NCI-H2081 treated with DMSO at 0.1 percent for 48 hours (cell line): ENCODE measurements around the gene PMPCA.

ENCODE experiments used
- DNase-seq: peaks from one replicate; lab custom pipeline; 2025; lab: John Stamatoyannopoulos, UW

The PMPCA gene

DNA sequence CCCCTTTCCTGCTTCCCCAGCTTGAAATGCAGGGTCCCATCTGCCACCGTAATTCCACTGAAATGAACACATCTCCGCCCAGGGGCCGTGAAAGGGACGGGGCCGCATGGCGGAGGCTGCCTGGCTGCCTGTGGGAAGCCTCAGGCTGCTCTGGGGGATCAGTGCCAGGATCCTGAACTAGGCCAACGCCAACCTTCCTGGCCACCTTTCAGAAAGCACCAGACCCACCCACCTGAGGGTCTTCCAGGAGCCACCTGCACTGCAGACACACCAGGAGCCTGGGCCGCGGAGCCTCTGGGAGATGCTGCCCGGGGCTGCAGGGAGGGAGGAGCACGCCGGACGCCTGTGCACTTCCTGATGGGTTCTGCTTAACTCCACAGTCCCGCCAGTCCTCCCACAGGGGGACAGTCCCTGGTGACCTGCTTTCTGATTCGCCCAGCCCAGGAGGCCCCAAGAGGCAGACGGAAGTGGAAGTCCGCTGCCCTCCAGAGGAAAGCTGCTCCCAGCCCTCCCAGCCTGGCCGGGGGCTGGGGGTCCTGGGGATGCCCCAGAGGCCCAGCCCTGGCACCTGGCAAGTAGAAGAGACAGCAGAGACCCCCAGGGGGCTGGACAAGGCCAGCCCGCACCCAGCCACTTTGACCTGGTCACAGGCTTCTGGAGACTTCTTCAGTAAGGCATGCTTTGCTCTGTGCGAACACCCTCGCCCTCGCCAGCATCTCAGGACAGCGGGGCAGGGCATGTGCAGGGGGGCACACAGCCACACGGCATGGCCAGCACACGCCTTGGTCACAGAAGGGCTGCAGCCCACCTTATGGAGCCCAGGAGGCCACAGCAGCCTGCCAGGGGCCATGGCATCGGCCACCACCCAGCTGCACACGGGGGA lies 36.9 kb upstream of the PMPCA start, which contains the start of gene CARD9:
TSS of gene CARD9 (minus strand) at position 370 of the 883 bp plus-strand sequence. CDS start 1,591 bp downstream, outside the sequence.
- no peak for DNase-seq

DNA sequence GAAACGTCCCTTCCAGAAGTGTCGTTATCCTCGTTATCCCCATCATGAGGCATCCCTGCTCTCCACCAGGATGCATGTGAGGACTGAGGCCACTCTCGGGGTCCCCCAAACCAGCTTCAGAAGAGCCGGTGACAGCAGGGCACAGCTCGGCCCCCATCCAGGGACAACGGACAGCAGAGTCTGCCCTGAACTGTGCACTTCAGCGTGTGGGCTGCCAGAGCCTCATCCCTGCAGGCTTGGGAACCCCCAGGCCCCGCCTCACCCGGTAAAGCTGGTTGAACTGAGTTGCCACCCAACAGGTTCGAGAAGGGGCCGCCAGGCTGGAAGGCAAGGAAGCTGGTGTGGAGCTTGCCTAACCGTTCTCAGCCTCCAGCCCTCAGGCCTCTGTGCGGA lies 36.3 kb upstream of the PMPCA start:
- no peak for DNase-seq

DNA sequence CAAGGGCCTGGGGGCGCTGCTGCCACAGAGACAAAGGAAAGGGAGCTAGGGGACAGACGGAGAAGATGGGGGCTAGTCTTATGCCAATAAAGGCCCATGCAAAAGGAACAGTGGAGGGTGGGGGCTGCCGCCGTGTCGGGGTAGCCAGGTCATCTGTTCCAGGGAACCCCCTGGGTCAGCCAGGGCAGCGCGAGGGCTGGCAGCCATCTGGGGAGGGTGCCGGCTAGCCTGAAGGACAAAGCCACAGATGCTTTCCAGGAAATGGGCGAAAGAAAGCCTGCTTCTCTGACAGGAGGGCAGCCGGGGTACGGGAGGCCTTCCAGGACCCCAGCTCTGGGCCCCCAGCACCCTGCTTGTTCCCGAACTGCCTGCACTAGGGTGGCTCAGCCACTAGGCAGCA lies 35.4 kb upstream of the PMPCA start:
- DNase-seq = no peak

DNA sequence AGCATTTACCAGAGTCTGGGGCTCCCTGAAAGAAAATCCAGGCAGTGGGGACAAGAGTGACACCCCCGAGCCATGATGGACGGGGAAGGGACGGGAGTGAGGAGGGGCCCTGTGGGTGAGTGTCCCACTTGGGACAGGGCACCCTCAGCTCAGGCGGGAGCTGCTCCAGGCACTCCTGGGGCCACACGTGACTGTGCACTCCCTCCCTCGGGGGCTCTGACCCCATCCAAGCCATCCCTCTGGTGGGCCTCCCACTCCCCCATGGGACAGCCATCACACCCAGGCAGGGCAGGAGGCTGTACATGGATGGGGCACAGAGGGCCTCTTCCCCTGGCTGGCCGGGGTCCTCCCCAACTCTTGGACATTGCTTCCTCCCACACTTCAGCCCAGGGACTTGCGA lies 34.0 kb upstream of the PMPCA start:
- no peak for DNase-seq

DNA sequence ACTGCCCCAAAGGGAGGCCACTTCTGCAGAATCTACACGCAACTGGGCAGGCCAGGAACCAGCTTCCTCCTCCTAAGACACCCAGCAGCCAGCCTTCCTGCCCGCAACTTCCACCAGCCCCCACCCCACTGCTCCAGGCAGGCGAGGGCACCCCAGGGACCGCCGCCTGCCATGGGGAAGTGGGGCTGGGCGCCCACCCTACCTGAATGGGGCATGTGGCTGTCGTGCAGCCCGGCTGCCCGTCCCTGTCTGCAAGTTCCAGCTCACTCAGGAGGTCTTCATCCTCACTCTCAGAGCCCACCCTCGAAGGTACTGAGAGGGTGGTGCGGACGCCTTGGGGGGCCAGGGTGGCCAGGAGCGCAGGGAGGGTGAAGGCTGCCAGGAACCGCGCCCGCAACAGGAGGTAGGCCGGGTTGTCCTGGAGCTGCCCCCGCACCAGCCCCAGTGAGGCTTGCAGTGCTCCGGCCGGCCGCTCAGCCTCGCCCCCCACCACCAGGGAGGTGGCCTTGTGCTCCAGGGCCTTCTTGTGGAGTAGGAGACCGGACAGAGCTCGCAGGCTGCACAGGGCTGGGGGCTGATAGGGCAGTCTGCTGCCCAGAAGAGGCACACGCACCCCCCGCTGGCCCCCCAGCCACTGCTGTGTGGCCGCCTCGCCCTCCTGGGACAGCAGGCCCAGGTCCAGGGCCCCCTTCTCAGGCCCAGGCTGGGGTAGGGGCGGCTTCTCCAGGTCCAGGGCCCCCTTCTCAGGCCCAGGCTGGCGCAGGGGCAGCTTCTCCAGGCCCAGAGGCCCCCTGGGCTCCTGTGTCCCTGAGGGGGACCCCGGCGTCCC lies 32.9 kb upstream of the PMPCA start:
- DNase-seq = no peak

DNA sequence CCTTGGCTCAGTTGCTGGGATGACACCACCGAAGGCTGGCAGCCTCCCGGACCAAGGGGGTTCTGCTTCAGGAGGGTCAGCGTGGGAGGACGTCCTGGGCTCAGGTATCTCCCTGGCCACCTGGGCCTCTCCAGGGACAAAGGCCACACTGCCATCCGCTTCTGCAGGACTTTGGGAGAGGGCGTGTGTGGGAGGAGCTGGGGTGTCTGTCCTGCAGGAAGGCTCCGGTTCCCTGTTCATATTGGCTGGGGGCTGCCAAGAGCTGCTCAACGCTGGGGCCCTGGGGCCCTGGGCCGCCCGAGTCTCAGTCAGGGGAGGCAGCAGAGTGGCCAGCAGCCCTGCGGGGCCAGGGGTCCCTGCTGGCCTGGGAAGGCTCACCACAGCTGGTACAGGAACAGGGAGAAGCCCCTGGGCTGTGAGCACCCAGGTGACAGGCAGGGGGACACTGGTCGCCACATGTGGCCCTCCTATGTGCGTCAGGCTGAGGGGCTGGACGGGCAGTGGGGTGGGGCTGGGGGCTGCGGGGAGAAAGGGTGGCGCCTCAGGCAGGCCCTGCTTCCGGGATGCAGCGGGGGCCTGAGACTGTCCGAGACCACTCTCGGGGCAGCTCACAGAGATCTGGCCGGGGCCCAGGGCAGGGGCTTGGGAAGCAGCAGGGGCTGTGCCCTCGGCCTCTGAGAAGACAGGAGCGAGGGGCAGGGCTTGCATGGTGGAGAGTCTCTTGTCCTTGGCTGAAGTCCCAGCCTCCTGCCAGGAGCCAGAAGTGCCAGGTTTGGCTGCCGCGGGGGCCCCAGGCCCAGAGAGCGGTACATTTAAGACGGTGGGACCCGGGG lies 32.1 kb upstream of the PMPCA start:
- no peak for DNase-seq

DNA sequence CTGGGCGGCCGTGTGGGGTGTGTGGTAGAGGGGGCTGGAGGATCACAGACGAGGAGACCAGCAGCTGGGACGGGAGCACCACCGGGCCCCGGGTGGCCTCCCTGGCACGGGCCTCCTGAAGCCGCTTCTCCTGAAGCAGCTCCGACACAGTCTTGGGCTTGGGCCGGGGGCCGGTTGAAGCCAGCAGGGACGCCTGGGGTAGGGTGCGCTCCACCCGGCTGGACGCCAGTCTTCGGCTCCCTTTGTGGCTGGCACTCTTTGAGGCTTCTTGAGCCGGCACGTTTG lies 31.5 kb upstream of the PMPCA start:
- DNase-seq = no peak

DNA sequence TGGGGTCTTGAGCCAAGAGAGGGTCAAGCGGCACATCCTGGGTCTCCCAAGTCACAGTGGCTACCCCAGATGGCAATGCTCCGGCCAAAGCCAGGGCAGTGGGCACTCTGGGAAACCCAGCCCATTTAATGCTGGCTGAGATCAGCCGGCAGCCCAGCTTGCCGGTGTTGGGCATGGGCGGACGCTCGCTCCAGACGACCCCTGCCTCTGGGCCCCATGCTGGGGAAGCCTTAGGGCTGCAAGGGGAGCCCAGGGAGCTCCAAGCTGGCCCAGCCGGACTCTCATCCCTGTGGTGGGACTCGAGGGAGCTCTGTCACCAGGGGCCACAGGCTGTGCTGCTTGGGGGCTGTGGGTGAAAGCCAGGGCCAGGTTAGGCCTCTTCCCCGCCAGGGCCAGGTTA lies 31.1 kb upstream of the PMPCA start:
- DNase-seq = no peak

DNA sequence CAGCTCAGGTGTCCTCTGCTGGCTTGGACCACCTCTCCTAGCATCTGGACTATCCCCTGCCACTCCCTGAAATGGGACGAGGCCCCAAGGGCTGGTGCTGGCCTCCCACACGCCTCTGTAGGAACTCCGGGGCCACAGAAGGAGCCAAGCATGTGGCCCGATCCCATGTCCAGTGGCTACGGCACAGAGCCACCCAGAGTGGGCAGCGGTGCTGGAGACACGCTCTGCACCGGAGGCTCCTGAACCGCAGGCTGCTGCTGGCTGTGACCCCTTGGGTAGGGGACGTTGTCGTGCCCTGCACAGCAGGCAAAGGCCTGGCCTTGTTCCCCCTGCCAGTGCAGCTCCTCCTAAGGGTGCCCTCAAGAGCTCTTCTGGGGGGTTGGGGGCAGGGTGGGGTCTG lies 30.6 kb upstream of the PMPCA start:
- DNase-seq = no peak

DNA sequence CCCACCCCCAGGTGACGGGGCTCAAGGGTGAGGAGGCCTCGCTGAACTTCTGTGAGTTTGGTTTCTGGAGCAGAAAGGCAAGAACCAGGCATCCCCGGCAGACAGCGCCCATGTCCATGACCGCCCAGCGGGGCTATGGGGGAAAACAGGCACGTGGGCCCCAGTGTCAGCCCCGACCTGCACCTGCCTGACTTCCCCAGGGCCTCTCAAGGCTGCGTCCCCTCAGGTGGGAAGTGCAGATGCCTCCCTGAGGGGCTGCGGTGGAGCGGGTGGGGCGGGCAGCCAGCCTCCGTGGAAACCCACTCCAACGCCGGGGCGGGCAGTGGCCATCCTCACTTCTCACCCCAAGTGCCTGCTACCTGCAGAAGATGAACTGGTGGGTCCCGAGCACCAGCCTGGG lies 30.1 kb upstream of the PMPCA start:
- no peak for DNase-seq

DNA sequence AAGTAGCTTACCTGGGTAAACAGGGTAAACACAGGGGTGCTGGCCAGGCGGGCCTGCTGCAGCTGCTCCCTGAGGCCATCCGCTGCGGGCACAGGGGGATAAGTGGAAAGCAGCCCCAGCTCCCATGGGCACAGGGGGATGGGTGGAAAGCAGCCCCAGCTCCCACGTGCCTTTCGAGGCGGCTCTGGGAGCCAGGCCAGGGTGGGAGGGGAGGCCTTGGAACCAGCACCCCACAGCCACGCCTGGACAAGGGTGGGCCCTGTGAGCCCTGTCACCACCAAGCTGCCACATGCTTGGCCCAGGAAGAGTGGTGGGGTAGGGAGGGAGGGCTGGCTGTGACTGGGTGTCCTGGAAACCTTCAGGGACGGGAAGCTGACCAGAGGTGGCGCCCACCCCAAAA lies 29.1 kb upstream of the PMPCA start:
- DNase-seq = no peak

DNA sequence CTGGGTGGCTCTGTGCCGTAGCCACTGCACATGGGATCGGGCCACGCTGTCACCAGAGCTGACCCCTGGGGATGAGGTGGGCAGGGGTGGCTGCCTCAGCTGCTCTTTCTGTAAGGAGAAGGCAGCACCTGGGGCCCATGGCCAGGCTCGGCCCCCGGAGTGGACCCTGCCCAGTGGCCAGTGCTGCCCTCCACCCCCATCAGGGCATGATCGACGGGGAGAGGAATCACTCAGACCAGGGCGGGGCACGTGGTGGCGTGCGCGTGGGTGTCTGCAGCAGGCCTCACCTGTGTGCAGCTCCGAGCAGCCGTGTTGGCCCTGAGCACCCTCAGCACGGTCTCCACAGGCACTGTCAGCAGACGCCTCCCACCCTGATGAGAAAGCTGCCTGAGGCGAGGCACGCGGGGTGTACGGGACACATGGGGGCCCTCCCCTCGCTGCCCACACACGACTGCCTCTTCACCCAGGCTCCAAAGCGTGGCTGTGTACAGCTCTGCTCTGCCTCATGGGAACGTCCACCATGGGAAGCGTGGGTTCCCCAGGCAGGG lies 28.4 kb upstream of the PMPCA start:
- DNase-seq = no peak

DNA sequence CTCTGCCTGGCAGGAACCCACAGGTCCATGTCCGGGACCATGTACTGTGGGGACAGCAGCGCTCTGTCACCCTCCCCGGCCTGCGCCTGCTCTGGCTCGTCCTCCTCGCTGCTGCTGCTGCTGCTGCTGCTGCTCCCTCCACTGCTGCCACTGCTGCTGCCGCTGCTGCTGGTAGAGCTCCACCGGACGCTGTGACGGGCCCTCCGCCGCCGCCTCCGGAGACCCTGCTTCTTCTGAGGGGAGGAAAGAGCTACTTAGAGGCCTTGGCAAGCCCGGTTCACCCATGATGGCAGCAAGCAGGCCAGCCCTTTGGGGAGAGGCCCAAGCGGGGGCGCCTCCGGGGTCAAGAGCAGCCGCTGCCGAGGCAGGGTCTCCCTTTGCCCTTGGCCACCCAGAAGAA lies 27.0 kb upstream of the PMPCA start:
- no peak for DNase-seq

DNA sequence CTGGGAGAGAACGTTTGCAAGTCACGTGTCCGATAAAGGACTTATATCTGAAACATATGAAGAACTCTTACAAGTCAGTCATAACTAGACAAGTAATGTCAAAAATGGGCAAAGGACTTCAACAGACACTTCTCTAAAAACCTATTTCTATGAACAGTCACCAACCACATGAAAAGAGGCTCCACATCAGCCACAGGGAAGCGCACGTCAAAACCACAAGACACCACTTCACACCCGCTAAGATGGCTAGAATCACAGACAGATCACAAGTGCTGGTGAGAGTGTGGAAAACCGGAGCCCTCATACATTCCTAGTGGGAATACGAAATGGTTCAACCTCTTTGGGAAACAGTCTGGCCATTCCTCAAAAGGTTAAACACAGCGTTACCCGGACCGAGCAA lies 25.4 kb upstream of the PMPCA start:
- no peak for DNase-seq

DNA sequence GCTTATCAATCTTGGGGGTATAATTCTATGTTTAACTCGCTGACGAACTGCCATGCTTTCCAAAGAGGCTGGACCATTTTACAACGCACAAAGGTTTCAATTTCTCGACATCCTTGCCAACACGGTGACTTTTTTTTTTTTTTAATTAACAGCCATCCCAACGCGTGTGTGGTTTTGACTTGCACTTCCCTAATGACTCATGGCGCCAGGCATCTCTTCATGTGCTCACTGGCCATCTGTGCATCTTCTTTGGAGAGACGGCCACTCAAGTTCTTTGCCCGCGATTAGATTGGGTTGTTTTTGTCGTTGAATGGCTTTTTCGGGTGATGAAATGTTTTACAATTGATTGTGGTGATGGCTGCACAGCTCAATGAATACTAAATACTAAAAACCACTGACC lies 24.4 kb upstream of the PMPCA start:
- DNase-seq = no peak

DNA sequence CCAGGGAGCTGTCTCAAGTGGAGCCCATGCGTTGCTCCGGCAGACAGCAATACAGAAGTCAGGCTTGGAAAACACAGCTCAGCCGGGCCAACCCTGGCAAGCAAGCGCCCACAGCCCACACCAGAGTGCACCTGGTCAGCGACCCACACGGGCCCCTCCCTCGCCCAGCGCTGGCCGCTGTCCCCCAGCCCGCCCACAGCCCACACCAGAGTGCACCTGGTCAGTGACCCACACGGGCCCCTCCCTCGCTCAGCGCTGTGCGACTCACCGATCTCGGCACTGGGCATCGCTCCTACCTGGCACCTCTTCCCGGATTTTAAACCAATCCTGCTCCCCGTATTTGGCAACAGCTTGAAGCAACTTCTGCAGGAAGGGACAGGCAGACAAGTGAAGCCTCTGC lies 23.2 kb upstream of the PMPCA start:
- no peak for DNase-seq

DNA sequence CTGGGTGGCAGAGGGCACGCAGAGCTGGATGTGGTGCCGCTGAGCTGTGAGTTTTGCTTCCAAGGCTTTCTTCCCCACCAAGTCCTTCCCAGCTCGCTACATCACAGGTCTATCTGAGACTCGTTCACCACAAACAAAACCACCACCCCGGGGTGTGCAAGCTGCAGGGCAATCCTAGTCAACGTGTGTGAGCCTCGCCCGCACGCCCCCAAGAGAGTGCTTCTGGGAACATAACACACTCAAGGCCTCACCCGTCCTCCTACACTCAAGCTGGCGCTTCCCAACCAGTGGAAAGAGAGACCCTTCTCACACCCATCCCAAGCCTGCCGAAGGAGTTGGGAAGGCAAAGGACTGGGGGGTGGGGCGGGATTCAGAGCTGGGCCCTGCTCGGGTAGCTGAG lies 21.1 kb upstream of the PMPCA start:
- no peak for DNase-seq

DNA sequence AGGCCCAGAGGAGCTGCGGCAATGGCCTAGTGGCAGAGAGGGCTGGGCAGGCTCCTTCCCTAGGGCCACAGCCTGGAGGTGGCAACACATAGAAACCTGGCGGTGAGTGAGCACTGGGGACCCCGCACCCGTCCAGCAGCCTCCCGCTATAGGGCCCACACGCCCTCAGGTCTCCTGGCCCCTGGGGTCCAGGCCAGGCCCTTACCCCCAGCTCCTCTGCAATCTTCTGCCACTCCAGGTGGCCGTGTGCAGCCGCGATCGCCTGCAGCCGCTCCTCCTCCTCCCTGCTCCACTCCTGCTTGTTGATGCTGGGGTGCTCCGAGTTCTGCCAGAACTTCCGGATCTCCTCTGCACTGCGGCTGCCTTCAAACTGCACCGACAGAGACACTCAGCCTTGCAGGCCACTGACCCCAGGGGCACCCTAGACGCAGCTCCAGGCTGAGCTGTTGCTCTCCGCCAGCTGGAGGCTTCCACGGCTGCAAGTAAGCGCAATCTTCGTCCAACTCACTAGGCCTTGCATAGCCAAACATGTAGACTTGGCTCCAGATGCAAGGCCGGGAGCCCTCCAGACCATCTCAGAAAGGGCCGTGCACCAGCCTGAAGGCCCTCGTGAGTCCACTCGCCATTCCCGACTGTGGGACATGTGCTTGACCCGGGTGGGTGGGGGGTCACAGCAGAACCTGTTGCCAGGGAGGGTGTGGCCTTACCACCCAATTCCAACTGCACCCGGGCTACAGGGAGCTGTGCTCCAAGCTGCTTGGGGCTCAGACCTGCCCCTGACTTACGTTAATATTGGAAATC lies 18.5 kb upstream of the PMPCA start:
- no peak for DNase-seq

DNA sequence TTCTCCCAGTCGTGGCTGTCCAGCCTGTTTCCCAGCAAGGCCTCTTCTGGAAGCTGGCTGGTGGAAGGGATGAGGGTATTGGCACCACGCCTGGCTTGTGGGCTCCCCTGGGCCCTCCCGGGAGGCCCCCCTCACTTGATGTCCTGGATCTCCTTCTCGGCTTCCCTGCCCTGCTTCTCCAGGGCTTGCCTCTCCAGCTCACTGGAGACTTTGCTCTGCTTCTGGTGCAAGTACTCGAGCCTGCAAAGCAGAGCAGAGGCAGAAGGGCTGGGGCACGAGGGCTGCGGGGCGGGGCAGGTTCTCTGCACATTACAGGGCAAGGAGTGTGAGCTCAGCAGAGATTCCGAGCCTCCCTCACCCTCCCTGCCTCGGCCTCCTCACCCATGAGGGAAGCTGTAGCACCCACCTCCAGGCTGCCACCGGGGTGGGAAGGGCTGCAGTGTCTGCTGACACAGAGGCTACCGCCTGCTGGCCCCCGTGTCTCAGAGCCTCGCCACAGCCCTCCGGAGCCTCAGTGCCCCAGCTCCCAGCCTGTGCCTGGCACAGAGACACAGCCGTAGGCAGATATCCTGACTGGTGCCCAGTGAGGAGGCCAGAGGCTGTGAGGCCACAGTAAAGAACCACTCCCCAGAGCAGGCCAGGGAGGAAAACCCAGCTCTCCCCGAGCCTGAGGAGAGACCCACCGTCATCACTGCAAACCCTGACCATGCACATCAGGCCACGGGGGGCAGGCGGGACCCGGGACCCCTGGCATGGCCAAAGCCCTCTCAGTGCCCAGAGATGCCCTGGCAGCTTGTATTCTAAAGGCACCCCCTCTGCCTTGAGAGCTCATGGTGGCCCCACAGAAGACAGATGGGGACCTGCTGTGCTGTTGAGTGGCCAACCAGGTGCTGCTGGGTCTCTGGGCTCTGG lies 17.7 kb upstream of the PMPCA start:
- DNase-seq = no peak

DNA sequence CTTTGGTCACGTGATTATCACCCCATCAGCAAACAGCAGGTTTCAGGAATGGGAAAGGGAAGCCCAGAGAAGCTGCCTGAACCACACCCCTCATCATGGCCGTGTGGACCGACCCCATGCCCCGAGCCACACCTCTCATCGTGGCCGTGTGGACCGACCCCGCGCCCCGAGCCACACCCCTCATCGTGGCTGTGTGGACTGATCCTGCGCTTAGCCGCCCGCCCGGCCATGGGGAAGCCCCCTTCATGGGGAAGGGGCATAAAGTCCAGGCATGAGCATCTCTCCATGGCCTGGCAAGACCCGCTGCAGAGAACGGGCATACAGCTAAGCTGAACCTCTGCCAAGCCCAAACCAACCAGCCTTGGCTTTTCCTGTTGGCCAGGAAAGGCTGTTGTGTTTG lies 16.9 kb upstream of the PMPCA start:
- DNase-seq = no peak
